Stimulated activated CD8-positive, alpha-beta memory T cell treated with anti-CD3 and anti-CD28 coated beads, Interleukin-7, amount 100 ng/mL, for 4 hours (primary cell): ENCODE results near the gene TTC23.

Experiments used
- DNase-seq, 2 donors: peaks; one replicate each; pipeline ENCODE4 v3.0.0-alpha.2; 2020; ENCODE audit warnings: low read depth in 2 of 2

Gene TTC23

GRCh38 chr15:99137877-99138276, 111.5 kb downstream of the TTC23 start:
- DNase-seq: no peak

GRCh38 chr15:99137111-99137546, 112.3 kb downstream of the TTC23 start:
- no peak for DNase-seq

DNA sequence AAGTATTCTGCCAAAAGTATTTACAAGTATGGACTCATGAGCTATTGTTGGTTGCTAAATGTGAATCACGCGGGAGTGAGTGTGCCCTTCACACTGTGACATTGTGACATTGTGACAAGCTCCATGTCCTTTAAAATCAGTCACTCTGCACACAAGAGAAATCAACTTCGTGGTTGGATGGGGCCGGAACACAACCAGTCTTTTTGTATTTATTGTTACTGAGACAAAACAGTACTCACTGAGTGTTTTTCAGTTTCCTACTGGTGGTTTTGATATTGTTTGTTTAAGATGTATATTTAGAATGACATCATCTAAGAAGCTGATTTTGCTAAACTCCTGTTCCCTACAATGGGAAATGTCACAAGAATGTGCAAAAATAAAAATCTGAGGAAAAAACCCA, 114.2 kb downstream of the TTC23 start:
- no peak for DNase-seq

DNA sequence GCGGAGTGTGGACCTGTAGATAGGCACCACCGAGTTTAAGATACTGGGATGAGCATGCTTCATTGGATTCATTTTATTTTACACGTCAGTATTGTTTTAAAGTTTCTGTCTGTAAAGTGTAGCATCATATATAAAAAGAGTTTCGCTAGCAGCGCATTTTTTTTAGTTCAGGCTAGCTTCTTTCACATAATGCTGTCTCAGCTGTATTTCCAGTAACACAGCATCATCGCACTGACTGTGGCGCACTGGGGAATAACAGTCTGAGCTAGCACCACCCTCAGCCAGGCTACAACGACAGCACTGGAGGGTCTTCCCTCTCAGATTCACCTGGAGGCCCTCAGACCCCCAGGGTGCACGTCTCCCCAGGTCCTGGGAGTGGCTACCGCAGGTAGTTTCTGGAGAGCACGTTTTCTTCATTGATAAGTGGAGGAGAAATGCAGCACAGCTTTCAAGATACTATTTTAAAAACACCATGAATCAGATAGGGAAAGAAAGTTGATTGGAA, 115.0 kb downstream of the TTC23 start:
- DNase-seq: no peak

DNA sequence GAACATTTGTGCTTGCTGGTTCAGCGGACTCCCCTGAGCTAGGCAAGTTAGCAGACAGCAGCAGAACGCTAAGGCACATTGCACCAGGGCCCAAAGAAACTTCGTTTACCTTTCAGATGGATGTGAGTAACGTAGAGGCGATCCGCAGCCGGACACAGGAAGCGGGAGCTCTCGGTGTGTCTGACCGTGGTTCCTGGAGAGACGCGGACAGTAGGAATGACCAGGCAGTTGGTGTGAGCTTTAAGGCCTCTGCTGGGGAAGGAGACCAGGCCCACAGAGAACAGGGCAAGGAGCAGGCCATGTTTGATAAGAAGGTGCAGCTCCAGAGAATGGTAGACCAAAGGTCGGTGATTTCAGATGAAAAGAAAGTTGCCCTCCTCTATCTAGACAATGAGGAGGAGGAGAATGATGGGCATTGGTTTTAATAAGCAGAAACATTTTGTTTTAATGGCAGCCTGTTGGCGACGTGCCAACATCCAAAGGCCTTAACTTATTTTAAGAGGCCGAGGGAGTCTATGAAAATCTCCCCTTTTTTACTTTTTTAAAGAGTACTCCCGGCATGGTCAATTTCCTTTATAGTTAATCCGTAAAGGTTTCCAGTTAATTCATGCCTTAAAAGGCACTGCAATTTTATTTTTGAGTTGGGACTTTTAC, 116.6 kb downstream of the TTC23 start:
- no peak for DNase-seq

DNA sequence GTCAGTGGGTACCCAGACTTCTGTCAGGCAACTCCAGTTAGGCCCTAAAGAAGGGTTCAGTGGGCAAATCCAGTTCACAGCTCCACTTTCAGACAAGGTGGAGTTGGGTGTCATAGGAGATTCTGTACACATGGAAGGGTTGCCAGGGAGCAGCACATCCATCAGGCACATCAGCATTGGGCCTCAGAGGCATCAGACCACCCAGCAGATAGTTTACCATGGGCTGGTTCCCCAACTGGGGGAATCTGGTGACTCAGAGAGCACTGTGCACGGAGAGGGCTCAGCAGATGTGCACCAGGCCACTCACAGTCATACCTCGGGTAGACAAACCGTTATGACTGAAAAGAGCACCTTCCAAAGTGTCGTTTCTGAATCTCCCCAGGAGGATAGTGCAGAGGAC, 117.3 kb downstream of the TTC23 start:
- no peak for DNase-seq

- DNase-seq: no peak
Observed at GRCh38 chr15:99131441-99132023, 117.8 kb downstream of the TTC23 start.

DNA sequence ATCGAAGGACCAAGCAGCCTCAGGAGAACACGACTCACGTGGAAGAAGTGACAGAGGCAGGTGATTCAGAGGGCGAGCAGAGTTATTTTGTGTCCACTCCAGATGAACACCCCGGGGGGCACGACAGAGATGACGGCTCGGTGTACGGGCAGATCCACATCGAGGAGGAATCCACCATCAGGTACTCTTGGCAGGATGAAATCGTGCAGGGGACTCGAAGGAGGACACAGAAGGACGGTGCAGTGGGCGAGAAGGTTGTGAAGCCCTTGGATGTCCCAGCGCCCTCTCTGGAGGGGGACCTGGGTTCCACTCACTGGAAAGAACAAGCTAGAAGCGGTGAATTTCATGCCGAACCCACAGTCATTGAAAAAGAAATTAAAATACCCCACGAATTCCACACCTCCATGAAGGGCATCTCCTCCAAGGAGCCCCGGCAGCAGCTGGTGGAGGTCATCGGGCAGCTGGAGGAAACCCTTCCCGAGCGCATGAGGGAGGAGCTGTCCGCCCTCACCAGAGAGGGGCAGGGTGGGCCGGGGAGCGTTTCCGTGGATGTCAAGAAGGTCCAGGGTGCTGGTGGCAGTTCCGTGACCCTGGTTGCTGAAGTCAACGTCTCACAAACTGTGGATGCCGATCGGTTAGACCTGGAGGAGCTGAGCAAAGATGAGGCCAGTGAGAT, 118.5 kb downstream of the TTC23 start:
- no peak for DNase-seq

DNA sequence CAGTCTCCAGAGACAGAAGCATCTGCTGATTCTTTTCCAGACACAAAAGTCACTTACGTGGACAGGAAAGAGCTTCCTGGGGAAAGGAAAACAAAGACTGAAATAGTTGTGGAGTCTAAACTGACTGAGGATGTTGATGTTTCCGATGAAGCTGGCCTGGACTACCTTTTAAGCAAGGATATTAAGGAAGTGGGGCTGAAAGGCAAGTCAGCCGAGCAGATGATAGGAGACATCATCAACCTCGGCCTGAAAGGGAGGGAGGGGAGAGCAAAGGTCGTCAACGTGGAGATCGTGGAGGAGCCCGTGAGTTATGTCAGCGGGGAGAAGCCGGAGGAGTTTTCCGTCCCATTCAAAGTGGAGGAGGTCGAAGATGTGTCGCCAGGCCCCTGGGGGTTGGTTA, 119.1 kb downstream of the TTC23 start:
- DNase-seq: no peak

DNA sequence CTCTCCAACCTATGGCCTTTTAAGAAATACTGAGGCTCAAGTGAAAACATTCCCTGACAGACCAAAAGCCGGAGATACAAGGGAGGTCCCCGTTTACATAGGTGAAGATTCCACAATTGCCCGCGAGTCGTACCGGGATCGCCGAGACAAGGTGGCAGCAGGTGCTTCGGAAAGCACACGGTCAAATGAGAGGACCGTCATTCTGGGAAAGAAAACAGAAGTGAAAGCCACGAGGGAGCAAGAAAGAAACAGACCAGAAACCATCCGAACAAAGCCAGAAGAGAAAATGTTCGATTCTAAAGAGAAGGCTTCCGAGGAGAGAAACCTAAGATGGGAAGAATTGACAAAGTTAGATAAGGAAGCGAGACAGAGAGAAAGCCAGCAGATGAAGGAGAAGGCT, 119.7 kb downstream of the TTC23 start:
- DNase-seq: no peak

GRCh38 chr15:99128411-99128810, 121.0 kb downstream of the TTC23 start:
- DNase-seq: no peak

DNA sequence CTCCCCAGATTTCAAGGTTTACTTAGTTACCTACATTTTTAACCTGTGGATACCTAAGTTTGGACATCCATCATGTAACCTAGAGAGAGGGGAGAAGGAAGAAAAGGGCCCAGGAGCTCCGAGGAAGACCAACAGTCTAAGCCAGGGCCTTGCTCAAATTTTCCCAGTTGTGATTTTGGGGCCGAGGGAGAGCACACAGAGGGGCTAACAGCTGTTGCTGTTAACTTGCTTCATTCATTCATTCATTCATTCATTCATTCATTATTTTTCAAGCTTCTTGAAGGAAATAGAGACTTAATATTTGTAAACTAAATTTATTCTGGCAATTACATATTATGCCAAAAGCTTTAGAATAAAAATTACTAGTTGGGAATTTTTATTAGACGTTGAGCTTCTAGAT, 121.6 kb downstream of the TTC23 start:
- no peak for DNase-seq

DNA sequence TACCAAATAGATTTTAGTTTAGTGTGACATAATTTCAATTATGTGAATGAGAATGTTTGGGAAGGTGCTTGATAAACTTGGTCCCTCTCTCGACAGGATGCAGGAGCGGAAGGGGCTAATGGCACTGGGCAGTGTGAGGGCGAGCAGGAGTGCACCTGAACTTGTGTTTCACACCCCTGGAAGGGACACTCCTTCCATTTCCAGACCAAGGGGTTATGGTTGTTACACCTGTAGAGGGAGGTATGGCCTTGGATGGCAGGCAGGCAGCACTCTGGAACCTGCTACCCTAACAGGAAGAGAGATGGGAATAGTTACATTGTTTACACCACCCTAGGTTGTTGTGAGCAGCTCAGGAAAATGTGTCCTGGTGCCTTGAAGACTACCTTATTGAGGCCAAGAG, 122.5 kb downstream of the TTC23 start:
- no peak for DNase-seq

DNA sequence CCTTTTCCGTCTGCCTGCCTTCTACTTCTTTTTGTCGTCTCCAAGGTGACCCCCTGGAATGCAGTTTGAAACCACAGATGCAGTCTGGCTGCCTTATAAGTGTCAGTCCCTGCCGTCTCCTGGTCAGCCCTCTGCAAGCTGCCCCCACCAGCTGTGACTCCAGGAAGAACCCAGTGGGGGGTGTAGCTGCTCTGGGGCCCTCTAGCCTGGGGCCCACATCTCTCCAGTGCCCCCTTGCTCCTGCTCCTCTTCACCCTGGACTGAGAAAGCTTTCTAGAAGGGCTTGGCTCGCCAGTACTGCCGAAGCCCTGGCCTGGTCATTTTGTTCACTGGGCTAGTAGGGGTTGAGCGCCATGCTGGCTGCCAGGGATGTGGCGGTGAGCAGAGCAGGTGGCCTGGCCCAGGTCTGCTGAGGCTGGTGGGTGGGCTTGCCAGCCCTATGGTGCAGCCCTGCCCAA, 123.2 kb downstream of the TTC23 start:
- DNase-seq: no peak

- no peak for DNase-seq
Observed at GRCh38 chr15:99125061-99125891, 124.1 kb downstream of the TTC23 start.

GRCh38 chr15:99124641-99125040, 124.7 kb downstream of the TTC23 start:
- no peak for DNase-seq

GRCh38 chr15:99123713-99124451, 125.5 kb downstream of the TTC23 start:
- DNase-seq: no peak

DNA sequence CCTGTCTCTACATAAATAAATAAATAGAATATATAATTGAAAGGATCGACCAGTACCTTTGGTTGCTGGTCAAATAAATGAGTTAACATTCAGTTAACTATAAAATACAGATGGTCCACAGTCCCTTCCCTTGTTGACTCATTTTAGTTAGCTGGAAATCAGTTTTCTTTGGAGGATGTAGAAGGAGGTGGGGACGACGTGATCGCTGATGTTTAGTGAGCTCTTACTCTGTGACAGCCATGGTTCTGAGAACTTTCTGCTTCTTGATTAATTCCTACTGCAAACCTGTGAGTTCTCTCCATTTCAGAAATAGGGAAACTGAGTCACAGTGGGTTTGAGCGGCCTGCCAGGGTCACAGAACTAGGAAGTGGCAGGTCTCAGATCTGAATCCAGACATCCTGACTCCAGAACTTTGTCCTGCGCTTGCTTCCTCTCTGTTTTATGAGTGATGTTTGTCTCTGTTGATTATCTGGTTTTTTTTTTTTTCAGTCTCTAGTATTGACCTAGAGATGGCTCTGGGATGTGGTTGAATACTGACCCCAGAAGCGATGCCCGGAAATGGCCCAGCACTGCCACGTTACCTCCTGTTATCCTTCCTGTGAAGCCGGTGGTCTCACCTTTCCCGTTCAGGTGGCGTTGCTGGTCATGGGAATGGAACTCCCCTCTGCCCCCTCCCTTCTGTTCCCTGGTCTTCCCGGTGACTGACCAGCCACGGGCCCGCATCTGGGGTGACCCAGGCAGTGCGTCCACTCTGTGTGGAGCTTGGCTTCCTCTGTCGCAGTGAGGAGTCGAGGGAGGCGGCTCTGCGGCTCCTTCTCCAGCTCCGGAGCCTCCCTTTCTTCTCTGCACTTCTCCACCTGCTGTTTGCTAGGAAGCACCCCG, 126.3 kb downstream of the TTC23 start:
- no peak for DNase-seq

DNA sequence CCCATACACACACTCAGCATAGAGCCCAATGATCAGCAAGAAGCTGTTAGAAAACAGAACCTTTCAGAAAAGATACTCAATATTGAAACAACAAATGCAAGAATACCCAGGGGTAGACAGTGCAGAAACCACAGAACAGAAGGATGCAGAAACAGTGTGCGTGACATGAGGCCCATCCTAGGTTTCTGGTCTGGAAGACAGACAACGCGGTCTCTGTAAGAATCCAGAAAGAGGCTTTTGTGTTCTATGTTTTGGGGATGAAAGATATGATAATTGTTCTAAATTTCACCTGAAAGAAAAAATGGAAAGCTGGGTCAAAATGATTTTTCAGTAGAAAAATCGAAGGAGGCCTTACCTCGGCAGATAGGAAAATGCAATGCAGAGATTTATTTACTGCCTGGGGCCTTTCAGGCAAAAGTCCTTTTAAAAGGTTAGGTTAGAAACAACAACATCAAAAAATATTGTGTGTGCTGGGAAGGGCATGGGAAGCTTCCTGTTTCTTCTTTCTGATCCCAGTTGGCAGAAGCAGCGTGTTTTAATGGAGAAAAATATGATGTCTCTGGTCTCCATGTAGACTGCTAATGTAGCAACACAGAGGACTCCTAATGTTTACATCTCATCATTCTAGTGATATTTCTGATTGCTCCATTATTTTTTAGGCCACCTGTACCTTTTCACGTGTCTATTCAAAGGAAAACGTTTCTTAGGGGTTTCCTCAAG, 127.5 kb downstream of the TTC23 start:
- DNase-seq: no peak

DNA sequence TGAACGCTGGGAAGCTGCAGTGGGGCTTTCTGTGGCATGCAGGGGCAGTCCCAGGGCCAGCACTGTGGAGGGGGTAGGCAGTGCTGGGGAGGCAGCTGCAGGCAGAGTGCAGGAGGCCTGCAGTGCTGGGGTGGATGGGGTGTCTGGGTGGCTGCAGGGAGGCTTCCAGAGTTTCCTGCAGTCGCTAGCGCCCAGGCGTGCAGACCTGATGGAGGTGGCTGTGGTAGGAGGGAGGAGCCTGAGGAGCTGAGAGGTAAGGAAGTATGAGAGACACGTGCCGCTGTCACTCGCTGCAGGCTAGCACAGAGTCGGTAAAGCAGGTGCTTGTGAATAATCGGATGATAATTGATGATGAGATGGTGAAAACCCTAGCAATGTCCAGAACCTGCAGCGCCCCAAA, 128.2 kb downstream of the TTC23 start:
- DNase-seq: no peak
